HepG2 (cell line): Measurements from ENCODE around the gene SAMD10. TPM values are rescaled to one million over a fixed set of nuclear protein-coding genes. Genes with fewer than 3 reads are reported as not detected.

ENCODE experiments used
- HDAC1 ChIP-seq: sonication (generic); formaldehyde crosslinking; IDR thresholded peaks from 2 replicates; pipeline ENCODE4 v1.5.1; 2020; ENCODE audit warnings: mild to moderate bottlenecking, missing genetic modification reagents
- PAWR ChIP-seq: sonication (generic); formaldehyde crosslinking; IDR thresholded peaks from 2 replicates; pipeline ENCODE4 v1.4.0; 2020; ENCODE audit warnings: missing genetic modification reagents, mild to moderate bottlenecking, borderline replicate concordance
- SETDB1 ChIP-seq: sonication (generic); formaldehyde crosslinking; IDR thresholded peaks from 2 replicates; pipeline ENCODE4 v1.5.1; 2020; ENCODE audit warnings: missing genetic modification reagents, mild to moderate bottlenecking, borderline replicate concordance
- SOX5 ChIP-seq: IDR thresholded peaks from 2 replicates; pipeline ENCODE4 v1.6.1; 2016; ENCODE audit warnings: borderline replicate concordance
- SRSF1 ChIP-seq: fragments of 200-400 bp; formaldehyde crosslinking; optimal IDR thresholded peaks from 2 replicates; pipeline ENCODE3; 2017; ENCODE audit warnings: mild to moderate bottlenecking, low read depth, low read length, moderate library complexity
- ZBTB3 ChIP-seq: sonication (generic); formaldehyde crosslinking; IDR thresholded peaks from 2 replicates; pipeline ENCODE4 v1.4.0; 2020; ENCODE audit warnings: low read depth, mild to moderate bottlenecking, moderate library complexity, missing genetic modification reagents, borderline replicate concordance
- ZNF317 ChIP-seq: sonication (generic); formaldehyde crosslinking; IDR thresholded peaks from 2 replicates; pipeline ENCODE4 v1.5.0; 2020; ENCODE audit warnings: mild to moderate bottlenecking, missing genetic modification reagents
- polyA plus RNA-seq, 8 experiments: library from polyadenylated mRNA; depleted of rRNA in 3 of 8; stranded (reverse) in 7 of 8; unstranded in 1 of 8; fragments of >200 nt; fragmentation: Illumina TruSeq in 4 of 8; extraction: Trizol in 4 of 8; gene quantifications; 2 replicates each; pipeline versions ENCODE4 v1.2.1 to v1.2.3, GENCODE V29; 2011 to 2016; ENCODE audit warnings: low read depth in 4 of 8, missing spikeins in 1 of 8, mixed read lengths in 1 of 8; ENCODE audit not compliant: insufficient read depth in 1 of 8
- total RNA-seq, 5 experiments: library from RNA; depleted of rRNA; stranded (reverse); fragments of >200 nt; fragmentation: Illumina TruSeq; extraction: Trizol; gene quantifications; 2 replicates each; pipeline ENCODE4 v1.2.3, GENCODE V29; 2016; ENCODE audit warnings: low read depth in 1 of 5
- TF ChIP-seq, protein P1 (sequence below): sonication (generic); formaldehyde crosslinking; conservative IDR thresholded peaks from 2 replicates; pipeline ENCODE4 v1.8.1; 2023; ENCODE audit warnings: missing genetic modification reagents
- TF ChIP-seq, protein P2 (sequence below): sonication (generic); formaldehyde crosslinking; IDR thresholded peaks from 2 replicates; pipeline ENCODE4 v1.4.0; 2020; ENCODE audit warnings: missing genetic modification reagents
- TF ChIP-seq, protein P3 (sequence below): sonication (generic); formaldehyde crosslinking; IDR thresholded peaks from 2 replicates; pipeline ENCODE4 v1.5.0; 2020; ENCODE audit warnings: mild to moderate bottlenecking, missing genetic modification reagents
- TF ChIP-seq, protein P4 (sequence below): sonication (generic); formaldehyde crosslinking; IDR thresholded peaks from 2 replicates; pipeline ENCODE4 v1.4.0; 2020; ENCODE audit warnings: missing genetic modification reagents, borderline replicate concordance
- TF ChIP-seq, protein P5 (sequence below): sonication (generic); formaldehyde crosslinking; IDR thresholded peaks from 2 replicates; pipeline ENCODE4 v1.8.0; 2022; ENCODE audit warnings: missing genetic modification reagents, mild to moderate bottlenecking, moderate library complexity, borderline replicate concordance
- TF ChIP-seq, protein P6 (sequence below): sonication (generic); formaldehyde crosslinking; IDR thresholded peaks from 2 replicates; pipeline ENCODE4 v1.4.0; 2020; ENCODE audit warnings: mild to moderate bottlenecking, low read depth, missing genetic modification reagents

SAMD10 gene
- total and polyA plus RNA-seq, 2 of the 13 experiments (the other 11 are each of a cell fraction or from before 2014, with no cell fraction given) = 6.1 to 11.0 TPM

DNA sequence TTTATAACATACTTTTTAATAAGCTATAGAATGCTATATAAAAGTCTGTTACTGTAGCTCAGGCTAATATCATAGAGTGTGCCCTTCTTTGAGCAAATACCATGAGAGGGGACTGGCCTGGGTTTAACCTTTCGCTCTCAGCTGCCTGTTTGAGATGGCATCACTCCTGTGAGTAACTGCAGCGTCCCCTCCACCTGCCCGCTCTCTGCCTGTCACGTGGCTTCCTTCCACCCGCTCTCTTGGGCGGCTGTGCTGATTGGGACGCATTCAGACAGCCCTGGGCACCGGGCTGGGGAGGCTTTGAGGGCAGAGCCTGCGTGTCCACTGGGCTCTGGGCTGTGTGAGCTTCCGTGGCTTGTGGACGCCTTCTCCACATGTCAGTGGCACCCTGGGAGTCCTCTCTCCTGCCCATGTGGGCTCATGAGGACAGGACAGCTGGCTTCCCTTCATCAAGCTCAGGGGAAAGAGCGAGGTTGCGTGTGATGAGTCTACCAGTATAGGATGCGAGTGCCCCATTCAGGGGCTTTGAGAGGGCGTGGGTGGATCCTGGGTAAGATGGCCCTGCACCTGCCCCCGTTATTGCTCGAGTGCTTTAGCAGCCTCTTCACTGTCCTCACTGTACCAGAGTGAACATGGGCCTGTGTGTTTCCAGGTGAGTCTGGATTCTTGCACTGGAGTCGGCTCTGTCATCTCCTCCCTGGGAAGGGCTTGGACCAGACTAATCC is 45.8 kb upstream of the SAMD10 start (continued):
- TF ChIP-seq, protein P1, sequence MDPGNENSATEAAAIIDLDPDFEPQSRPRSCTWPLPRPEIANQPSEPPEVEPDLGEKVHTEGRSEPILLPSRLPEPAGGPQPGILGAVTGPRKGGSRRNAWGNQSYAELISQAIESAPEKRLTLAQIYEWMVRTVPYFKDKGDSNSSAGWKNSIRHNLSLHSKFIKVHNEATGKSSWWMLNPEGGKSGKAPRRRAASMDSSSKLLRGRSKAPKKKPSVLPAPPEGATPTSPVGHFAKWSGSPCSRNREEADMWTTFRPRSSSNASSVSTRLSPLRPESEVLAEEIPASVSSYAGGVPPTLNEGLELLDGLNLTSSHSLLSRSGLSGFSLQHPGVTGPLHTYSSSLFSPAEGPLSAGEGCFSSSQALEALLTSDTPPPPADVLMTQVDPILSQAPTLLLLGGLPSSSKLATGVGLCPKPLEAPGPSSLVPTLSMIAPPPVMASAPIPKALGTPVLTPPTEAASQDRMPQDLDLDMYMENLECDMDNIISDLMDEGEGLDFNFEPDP (CRISPR knock-in tag) = no peak
- TF ChIP-seq HDAC1 (no peak), ZBTB3 (CRISPR knock-in tag) (0 out of 2 replicates have a peak, but pooled peaks have one; percentile 19), SETDB1 (CRISPR knock-in tag) (no peak), SOX5 (CRISPR knock-in tag) (no peak), ZNF317 (no peak), PAWR (peak; percentile 68; the same call in 1 of the 2 replicates), SRSF1 (peak; percentile 4)
- TF ChIP-seq, protein P2, sequence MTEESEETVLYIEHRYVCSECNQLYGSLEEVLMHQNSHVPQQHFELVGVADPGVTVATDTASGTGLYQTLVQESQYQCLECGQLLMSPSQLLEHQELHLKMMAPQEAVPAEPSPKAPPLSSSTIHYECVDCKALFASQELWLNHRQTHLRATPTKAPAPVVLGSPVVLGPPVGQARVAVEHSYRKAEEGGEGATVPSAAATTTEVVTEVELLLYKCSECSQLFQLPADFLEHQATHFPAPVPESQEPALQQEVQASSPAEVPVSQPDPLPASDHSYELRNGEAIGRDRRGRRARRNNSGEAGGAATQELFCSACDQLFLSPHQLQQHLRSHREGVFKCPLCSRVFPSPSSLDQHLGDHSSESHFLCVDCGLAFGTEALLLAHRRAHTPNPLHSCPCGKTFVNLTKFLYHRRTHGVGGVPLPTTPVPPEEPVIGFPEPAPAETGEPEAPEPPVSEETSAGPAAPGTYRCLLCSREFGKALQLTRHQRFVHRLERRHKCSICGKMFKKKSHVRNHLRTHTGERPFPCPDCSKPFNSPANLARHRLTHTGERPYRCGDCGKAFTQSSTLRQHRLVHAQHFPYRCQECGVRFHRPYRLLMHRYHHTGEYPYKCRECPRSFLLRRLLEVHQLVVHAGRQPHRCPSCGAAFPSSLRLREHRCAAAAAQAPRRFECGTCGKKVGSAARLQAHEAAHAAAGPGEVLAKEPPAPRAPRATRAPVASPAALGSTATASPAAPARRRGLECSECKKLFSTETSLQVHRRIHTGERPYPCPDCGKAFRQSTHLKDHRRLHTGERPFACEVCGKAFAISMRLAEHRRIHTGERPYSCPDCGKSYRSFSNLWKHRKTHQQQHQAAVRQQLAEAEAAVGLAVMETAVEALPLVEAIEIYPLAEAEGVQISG (CRISPR knock-in tag) = no peak
- TF ChIP-seq, protein P3, sequence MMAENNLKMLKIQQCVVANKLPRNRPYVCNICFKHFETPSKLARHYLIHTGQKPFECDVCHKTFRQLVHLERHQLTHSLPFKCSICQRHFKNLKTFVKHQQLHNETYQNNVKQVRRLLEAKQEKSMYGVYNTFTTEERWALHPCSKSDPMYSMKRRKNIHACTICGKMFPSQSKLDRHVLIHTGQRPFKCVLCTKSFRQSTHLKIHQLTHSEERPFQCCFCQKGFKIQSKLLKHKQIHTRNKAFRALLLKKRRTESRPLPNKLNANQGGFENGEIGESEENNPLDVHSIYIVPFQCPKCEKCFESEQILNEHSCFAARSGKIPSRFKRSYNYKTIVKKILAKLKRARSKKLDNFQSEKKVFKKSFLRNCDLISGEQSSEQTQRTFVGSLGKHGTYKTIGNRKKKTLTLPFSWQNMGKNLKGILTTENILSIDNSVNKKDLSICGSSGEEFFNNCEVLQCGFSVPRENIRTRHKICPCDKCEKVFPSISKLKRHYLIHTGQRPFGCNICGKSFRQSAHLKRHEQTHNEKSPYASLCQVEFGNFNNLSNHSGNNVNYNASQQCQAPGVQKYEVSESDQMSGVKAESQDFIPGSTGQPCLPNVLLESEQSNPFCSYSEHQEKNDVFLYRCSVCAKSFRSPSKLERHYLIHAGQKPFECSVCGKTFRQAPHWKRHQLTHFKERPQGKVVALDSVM = no peak
- TF ChIP-seq, protein P4, sequence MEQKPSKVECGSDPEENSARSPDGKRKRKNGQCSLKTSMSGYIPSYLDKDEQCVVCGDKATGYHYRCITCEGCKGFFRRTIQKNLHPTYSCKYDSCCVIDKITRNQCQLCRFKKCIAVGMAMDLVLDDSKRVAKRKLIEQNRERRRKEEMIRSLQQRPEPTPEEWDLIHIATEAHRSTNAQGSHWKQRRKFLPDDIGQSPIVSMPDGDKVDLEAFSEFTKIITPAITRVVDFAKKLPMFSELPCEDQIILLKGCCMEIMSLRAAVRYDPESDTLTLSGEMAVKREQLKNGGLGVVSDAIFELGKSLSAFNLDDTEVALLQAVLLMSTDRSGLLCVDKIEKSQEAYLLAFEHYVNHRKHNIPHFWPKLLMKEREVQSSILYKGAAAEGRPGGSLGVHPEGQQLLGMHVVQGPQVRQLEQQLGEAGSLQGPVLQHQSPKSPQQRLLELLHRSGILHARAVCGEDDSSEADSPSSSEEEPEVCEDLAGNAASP (CRISPR knock-in tag) = no peak
- TF ChIP-seq, protein P5, sequence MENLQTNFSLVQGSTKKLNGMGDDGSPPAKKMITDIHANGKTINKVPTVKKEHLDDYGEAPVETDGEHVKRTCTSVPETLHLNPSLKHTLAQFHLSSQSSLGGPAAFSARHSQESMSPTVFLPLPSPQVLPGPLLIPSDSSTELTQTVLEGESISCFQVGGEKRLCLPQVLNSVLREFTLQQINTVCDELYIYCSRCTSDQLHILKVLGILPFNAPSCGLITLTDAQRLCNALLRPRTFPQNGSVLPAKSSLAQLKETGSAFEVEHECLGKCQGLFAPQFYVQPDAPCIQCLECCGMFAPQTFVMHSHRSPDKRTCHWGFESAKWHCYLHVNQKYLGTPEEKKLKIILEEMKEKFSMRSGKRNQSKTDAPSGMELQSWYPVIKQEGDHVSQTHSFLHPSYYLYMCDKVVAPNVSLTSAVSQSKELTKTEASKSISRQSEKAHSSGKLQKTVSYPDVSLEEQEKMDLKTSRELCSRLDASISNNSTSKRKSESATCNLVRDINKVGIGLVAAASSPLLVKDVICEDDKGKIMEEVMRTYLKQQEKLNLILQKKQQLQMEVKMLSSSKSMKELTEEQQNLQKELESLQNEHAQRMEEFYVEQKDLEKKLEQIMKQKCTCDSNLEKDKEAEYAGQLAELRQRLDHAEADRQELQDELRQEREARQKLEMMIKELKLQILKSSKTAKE = no peak
- TF ChIP-seq, protein P6, sequence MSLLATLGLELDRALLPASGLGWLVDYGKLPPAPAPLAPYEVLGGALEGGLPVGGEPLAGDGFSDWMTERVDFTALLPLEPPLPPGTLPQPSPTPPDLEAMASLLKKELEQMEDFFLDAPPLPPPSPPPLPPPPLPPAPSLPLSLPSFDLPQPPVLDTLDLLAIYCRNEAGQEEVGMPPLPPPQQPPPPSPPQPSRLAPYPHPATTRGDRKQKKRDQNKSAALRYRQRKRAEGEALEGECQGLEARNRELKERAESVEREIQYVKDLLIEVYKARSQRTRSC (CRISPR knock-in tag) = 0 out of 2 replicates have a peak, but pooled peaks have one; percentile 2
